ENCODE results near the gene ARL3.

DNA sequence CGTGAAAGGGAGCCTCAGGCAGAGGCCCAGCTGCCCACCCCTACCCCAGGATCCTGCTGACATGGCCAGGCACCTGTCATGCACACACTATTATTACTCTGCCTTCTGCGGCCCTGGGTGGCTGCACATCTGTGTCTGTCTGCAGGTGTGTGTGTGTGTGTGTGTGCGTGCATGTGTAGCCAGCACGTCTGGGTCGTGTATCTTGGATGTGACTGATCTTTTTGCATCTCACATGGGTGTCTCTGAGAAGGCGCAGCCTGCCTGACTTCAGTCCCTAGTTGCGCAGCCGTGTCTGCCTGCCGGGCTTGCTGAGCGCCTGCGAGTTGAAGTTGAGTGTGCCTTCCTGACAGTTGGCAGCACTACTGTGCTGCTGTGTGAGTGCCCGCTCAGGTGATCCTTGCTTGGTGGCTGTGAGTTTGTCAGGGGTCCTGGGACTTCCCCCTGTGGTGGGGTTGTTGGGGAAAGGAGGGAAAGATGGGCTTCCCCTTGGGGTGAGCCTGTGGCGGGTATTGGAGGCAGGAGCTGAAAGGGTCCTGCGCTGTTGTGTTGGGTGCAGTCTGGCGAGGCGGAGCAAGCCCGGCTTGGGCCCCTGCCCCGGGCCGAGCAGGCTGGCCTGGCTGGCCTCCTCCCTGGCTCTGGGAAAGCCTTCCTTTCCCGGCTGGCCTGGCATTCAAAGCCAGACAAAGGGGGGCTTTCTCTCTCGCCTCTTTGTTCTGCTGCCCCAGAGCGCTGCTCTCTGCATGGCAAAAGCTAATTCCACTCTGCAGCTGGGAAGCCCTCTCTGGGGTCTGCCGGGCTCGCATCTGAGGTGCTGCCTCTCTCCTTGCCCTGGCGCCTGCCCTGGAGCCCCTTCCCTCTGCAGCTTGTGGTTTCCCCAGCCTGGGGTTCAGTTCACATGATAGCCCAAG lies 65.1 kb downstream of the ARL3 start:
- no peak for TF ChIP-seq OSR1 (CRISPR knock-in tag; IDR thresholded peaks at IDR 0.05)
- TF ChIP-seq RARB (CRISPR knock-in tag; IDR thresholded peaks at IDR 0.05): no peak
- no peak for TF ChIP-seq CREB5 (CRISPR knock-in tag; IDR thresholded peaks at IDR 0.05; ENCODE audit: low read depth)
- no peak for TF ChIP-seq SNAI2 (CRISPR knock-in tag; IDR thresholded peaks at IDR 0.05)
- no peak for TF ChIP-seq ZNF565 (CRISPR knock-in tag; conservative IDR thresholded peaks at IDR 0.05; ENCODE audit: low read depth)
- TF ChIP-seq ZC3H10 (CRISPR knock-in tag; IDR thresholded peaks at IDR 0.05): no peak
- TF ChIP-seq ZFP30 (CRISPR knock-in tag; IDR thresholded peaks at IDR 0.05): no peak
- TF ChIP-seq PATZ1 (CRISPR knock-in tag; IDR thresholded peaks at IDR 0.05; ENCODE audit: borderline replicate concordance): no peak

Measured in SK-N-SH treated with all-trans-retinoic acid at 6 μM for 48 hours (cell line).